ENCODE measurements around the gene C2CD3. TPM values are rescaled to one million over a fixed set of nuclear protein-coding genes. Genes with fewer than 3 reads are reported as not detected.
"Not testable (repeated sequence)": the region's sequence is repeated elsewhere in the genome, so short reads cannot be mapped to it uniquely, and the experiment has no call there.

Gene C2CD3
- polyA plus RNA-seq, 1 experiment: 8.7 TPM

- DNase-seq (ENCODE audit: low read depth, low spot score): no peak
- no peak overlapping the region for H3K27ac ChIP-seq (ENCODE audit: low read depth, low read length)
- no peak for TF ChIP-seq CTCF (IDR thresholded peaks at IDR 0.05; ENCODE audit: low read depth, low read length)
- no peak overlapping the region for H3K4me3 ChIP-seq (ENCODE audit: low read depth, low read length)
- peaks cover 5% of the 10 kb centered on the region for H3K27me3 ChIP-seq (ENCODE audit: control insufficient read depth, insufficient read depth, low read length)
- no peaks in the 10 kb centered on the region for H3K9me3 ChIP-seq (ENCODE audit: control insufficient read depth, insufficient read depth, low read length)
- ChIA-PET CTCF (interaction anchor here (0.6 kb wide), 1 partner anchor 559 kb away, joined by 3 read pairs; no protein-coding TSS in a partner anchor), POLR2A (no interaction called here)
Measured at GRCh38 chr11:73990730-73991129, 180.1 kb downstream of the C2CD3 start.

DNA sequence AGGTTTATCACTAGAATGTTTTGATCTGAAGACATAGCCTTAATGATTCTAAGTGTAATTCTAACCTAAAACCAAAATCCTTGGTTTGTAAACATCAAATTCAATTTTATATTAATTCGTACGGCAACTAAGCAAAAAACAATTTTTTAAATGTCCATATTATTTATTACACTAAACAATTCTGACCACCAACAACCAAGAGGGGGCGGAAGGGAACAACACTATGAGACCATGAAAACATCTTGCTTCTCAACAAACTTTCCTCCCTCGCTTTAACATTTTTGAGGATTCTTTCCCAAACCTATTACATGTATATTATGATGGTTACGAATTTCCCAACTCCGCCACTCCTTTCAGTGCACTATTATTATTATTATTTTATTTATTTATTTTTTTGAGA, 181.6 kb downstream of the C2CD3 start:
- DNase-seq (ENCODE audit: low read depth, low spot score): no peak
- no peak for TF ChIP-seq CTCF (IDR thresholded peaks at IDR 0.05; ENCODE audit: low read depth, low read length)
- no peak overlapping the region for H3K4me3 ChIP-seq (ENCODE audit: low read depth, low read length)
- H3K9me3 ChIP-seq (ENCODE audit: control insufficient read depth, insufficient read depth, low read length): no peaks in the 10 kb centered on the region
- ChIA-PET CTCF (no interaction called here), POLR2A (no interaction called here)
- H3K27ac ChIP-seq (ENCODE audit: low read depth, low read length): no peak overlapping the region
- peaks cover 5% of the 10 kb centered on the region for H3K27me3 ChIP-seq (ENCODE audit: control insufficient read depth, insufficient read depth, low read length)

- CTCF ChIA-PET: no interaction called here
Measured at GRCh38 chr11:73988227-73988626, 182.6 kb downstream of the C2CD3 start.

GRCh38 chr11:73985661-73986060, 185.1 kb downstream of the C2CD3 start:
- H3K27me3 ChIP-seq (ENCODE audit: control insufficient read depth, insufficient read depth, low read length); DNase-seq (ENCODE audit: low read depth, low spot score); POLR2A ChIA-PET; H3K9me3 ChIP-seq (ENCODE audit: control insufficient read depth, insufficient read depth, low read length); H3K4me3 ChIP-seq (ENCODE audit: low read depth, low read length); H3K27ac ChIP-seq (ENCODE audit: low read depth, low read length): not testable (repeated sequence)
- CTCF ChIA-PET: interaction anchor here (1.2 kb wide), 1 partner anchor 22 kb away, joined by 3 read pairs; no protein-coding TSS in a partner anchor

More at GRCh38 chr11:73988227-73988626, 182.6 kb downstream of the C2CD3 start:
- DNase-seq (ENCODE audit: low read depth, low spot score): no peak
- POLR2A ChIA-PET: no interaction called here
- H3K4me3 ChIP-seq (ENCODE audit: low read depth, low read length): no peak overlapping the region
- peaks cover 5% of the 10 kb centered on the region for H3K27me3 ChIP-seq (ENCODE audit: control insufficient read depth, insufficient read depth, low read length)
- H3K27ac ChIP-seq (ENCODE audit: low read depth, low read length): no peak overlapping the region
- no peaks in the 10 kb centered on the region for H3K9me3 ChIP-seq (ENCODE audit: control insufficient read depth, insufficient read depth, low read length)
- no peak for TF ChIP-seq CTCF (IDR thresholded peaks at IDR 0.05; ENCODE audit: low read depth, low read length)

DNA sequence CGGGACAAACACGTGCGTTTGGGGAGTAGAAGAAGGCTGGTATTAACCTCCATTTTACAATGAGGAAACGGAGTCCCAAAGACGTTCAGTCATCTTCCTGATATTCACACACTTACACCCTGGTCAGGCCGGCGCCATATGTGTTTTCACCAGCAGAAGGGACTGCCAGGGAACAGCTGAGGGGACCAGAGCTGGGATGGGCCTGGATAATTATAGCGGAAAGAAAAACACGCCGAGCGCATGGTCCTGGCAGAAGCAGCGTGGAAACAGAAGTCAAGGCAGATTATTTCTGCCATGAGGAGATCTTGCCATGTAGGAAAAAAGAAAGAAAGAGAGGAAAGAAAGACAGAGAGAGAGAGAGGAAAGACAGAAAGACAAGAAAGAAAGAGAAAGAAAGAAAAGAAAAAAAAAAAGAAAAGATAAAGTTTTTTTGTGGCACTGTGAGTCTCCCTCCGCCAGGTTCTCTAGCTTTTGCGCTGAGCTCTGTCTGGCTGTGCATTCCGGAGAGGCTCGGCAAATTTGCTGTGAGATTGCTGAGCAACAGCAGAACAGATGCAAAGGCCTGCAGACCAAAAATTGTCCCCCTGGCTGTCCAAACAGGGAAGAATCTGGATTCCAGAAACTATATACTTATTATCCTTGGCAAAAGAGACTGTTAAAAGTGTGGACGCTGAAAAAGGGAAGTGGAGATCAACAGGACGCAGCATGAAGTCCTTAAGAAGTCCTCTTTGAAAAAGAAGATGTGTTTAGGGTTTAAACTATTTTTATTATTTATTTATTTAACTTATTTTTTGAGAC, 186.9 kb downstream of the C2CD3 start:
- no peak for DNase-seq (ENCODE audit: low read depth, low spot score)
- POLR2A ChIA-PET: no interaction called here
- Histone ChIP-seq H3K27ac (ENCODE audit: low read depth, low read length) (peak overlapping the region; percentile 31), H3K4me3 (ENCODE audit: low read depth, low read length) (peak overlapping the region; percentile 82), H3K27me3 (ENCODE audit: control insufficient read depth, insufficient read depth, low read length) (no peaks in the 10 kb centered on the region), H3K9me3 (ENCODE audit: control insufficient read depth, insufficient read depth, low read length) (no peaks in the 10 kb centered on the region)
- CTCF ChIA-PET: no interaction called here
- TF ChIP-seq CTCF (IDR thresholded peaks at IDR 0.05; ENCODE audit: low read depth, low read length): no peak
